ENCODE measurements around the gene MCF2L.

DNA sequence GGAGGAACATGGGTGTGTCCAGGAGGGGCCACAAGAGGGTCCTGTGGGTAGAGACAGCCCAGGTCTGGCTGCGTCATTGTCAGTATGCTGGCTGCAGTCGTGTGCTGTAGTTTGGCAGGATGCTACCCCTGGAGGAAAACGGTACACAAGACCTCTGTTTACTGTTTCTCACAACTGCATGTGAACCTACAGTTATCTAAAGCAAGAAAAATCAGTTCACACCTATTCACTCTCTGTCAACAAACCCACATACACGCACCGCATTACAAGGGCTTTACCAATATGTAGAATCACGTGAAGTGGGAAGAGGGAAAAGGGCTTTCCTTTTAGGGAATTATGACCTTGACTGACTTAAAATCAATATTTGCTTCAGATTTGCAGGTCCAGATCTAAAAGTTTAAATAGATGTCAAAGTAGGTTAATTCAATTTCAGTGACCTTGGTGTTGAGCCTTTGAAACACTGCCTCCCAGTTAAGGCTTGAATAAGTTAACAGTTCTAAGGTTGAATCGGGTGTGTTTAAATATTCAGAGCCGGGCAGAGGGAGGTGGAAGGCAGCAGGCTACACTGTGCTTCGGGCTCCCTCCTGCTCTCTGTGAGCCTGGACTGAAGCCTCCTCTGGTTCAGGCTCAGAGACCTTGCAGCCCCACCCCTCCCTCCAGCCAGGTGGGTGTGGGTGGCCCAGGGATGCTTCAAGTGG, 17.2 kb upstream of the MCF2L start:
- TF ChIP-seq, protein P1, sequence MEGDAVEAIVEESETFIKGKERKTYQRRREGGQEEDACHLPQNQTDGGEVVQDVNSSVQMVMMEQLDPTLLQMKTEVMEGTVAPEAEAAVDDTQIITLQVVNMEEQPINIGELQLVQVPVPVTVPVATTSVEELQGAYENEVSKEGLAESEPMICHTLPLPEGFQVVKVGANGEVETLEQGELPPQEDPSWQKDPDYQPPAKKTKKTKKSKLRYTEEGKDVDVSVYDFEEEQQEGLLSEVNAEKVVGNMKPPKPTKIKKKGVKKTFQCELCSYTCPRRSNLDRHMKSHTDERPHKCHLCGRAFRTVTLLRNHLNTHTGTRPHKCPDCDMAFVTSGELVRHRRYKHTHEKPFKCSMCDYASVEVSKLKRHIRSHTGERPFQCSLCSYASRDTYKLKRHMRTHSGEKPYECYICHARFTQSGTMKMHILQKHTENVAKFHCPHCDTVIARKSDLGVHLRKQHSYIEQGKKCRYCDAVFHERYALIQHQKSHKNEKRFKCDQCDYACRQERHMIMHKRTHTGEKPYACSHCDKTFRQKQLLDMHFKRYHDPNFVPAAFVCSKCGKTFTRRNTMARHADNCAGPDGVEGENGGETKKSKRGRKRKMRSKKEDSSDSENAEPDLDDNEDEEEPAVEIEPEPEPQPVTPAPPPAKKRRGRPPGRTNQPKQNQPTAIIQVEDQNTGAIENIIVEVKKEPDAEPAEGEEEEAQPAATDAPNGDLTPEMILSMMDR (conservative IDR thresholded peaks at IDR 0.05; ENCODE audit: low read depth, low read length) = no peak
- TF ChIP-seq EZH2phosphoT487 (IDR thresholded peaks at IDR 0.05; ENCODE audit: borderline replicate concordance, low read length) = no peak
